MM.1S (cell line): ENCODE measurements around the gene ATP13A1.

Source experiments
- CTCF ChIP-seq: fragments of 300-600 bp; sonication (generic); IDR thresholded peaks from 2 replicates; pipeline ENCODE4 v1.5.1; 2016; ENCODE audit warnings: antibody characterized with exemption, low read length, mixed read lengths
- EZH2 ChIP-seq: fragments of 300-600 bp; sonication (generic); optimal IDR thresholded peaks from 2 replicates; pipeline ENCODE3; 2017; ENCODE audit warnings: low read depth, mild to moderate bottlenecking, antibody characterized with exemption, low read length, mixed read lengths
- EZH2phosphoT487 ChIP-seq: fragments of 300-600 bp; sonication (generic); IDR thresholded peaks from 2 replicates; pipeline ENCODE4 v1.6.1; 2018; ENCODE audit warnings: antibody characterized with exemption, low read length

DNA sequence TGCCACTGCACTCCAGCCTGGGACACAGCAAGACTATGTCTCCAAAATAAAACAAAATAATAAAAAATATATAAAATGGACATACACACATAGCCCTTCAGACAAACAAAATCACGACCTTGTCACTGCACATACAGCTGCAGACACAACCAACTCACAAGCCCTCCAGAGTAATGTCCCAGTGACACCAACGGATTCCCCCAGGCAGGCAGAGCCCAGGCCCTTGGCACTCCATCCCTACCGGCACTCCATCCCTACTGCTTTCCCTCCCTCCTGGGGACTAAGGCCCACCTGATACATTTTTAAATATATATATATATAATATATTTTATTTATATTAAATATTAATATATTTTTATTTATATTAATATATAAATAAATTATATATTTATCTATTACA lies 23.6 kb upstream of the ATP13A1 start:
- TF ChIP-seq CTCF (no peak), EZH2 (no peak), EZH2phosphoT487 (no peak)
